B cell (primary cell): ENCODE measurements around the gene FAM53B. TPM values are rescaled to one million over a fixed set of nuclear protein-coding genes. Genes with fewer than 3 reads are reported as not detected.
A peak's percentile ranks its signal among the peaks of the same experiment; 100 is the strongest.

Experiments used
- ATAC-seq: fragments of 200-7000 bp; cut with Tn5 transposase; one replicate; pipeline ENCODE4 v1.10.0; 2021; ENCODE audit warnings: low read depth, mild to moderate bottlenecking, moderate number of reproducible peaks, moderate library complexity
- CTCF ChIA-PET: fragments of 350-600 bp; sonication (Branson Sonifier 250); formaldehyde crosslinking; loops from one replicate; lab custom pipeline; 2021; ENCODE audit warnings: antibody characterized with exemption, inconsistent platforms; lab: Charles Lee
- POLR2A ChIA-PET: fragments of 350-600 bp; sonication (Branson Sonifier 250); formaldehyde crosslinking; loops from one replicate; lab custom pipeline; 2021; ENCODE audit warnings: antibody characterized with exemption; lab: Charles Lee
- DNase-seq: peaks from one replicate; pipeline ENCODE4 v3.0.0; 2013
- H2AFZ ChIP-seq: 2 replicates; pipeline ENCODE4 v1.6.1; 2012; ENCODE audit warnings: mild to moderate bottlenecking, low read depth, low read length; ENCODE audit not compliant: insufficient read depth, poor library complexity, severe bottlenecking
- H3K27ac ChIP-seq, 2 donors: 1 replicate in 1 of 2; 2 replicates in 1 of 2; pipeline ENCODE4 v1.5.1; 2012 to 2013; ENCODE audit warnings: low read length in 2 of 2, mild to moderate bottlenecking in 2 of 2, moderate library complexity in 1 of 2
- H3K27me3 ChIP-seq, 4 experiments: fragments of 200-600 bp in 1 of 4; sonication (generic) in 1 of 4; replicated peaks in 1 of 4; 1 replicate in 2 of 4; 2 replicates in 2 of 4; pipeline versions ENCODE4 v1.6.1 to v1.7.0; 2013 to 2016; ENCODE audit warnings: low read length in 3 of 4, mild to moderate bottlenecking in 2 of 4, mixed read lengths in 1 of 4, moderate library complexity in 1 of 4; ENCODE audit not compliant: insufficient read depth in 4 of 4, control insufficient read depth in 3 of 4; ENCODE audit errors: control extremely low read depth in 1 of 4
- H3K36me3 ChIP-seq, 2 experiments: replicated peaks in 1 of 2; 1 replicate in 1 of 2; 2 replicates in 1 of 2; pipeline versions ENCODE4 v1.6.1 to v1.7.1; 2013; ENCODE audit warnings: low read length in 1 of 2; ENCODE audit not compliant: insufficient read depth in 2 of 2, control insufficient read depth in 1 of 2; ENCODE audit errors: control extremely low read depth in 1 of 2, extremely low read depth in 1 of 2
- H3K4me1 ChIP-seq, 2 donors: fragments of 200-600 bp in 1 of 2; sonication (generic) in 1 of 2; 1 replicate in 1 of 2; 2 replicates in 1 of 2; pipeline versions ENCODE4 v1.5.1 to v1.6.1; 2013 to 2017; ENCODE audit warnings: low read length in 2 of 2; ENCODE audit not compliant: control insufficient read depth in 2 of 2, insufficient read depth in 2 of 2
- H3K4me2 ChIP-seq: replicated peaks from 2 replicates; pipeline ENCODE3; 2012; ENCODE audit warnings: mild to moderate bottlenecking, low read depth, low read length; ENCODE audit not compliant: poor library complexity, severe bottlenecking
- H3K4me3 ChIP-seq, 5 experiments: fragments of 200-600 bp in 1 of 5; sonication (generic) in 1 of 5; 1 replicate in 3 of 5; 2 replicates in 2 of 5; pipeline versions ENCODE4 v1.5.1 to v1.7.0; 2011 to 2016; ENCODE audit warnings: low read length in 4 of 5, mild to moderate bottlenecking in 4 of 5, low read depth in 2 of 5, control low read depth in 1 of 5, moderate library complexity in 1 of 5; ENCODE audit not compliant: insufficient read depth in 1 of 5; ENCODE audit errors: control extremely low read depth in 1 of 5, extremely low read depth in 1 of 5
- H3K79me2 ChIP-seq: fragments of 200-600 bp; sonication (generic); one replicate; pipeline ENCODE4 v1.6.0; 2016; ENCODE audit warnings: low read length; ENCODE audit not compliant: control insufficient read depth, insufficient read depth
- H3K9ac ChIP-seq: fragments of 200-600 bp; sonication (generic); 2 replicates; pipeline ENCODE4 v1.6.1; 2017; ENCODE audit warnings: mild to moderate bottlenecking, low read length, moderate library complexity
- H3K9me3 ChIP-seq, 3 donors: one replicate each; pipeline versions ENCODE4 v1.6.1 to v1.7.1; 2013; ENCODE audit warnings: low read length in 2 of 3; ENCODE audit not compliant: control insufficient read depth in 2 of 3, insufficient read depth in 1 of 3; ENCODE audit errors: control extremely low read depth in 1 of 3
- H4K20me1 ChIP-seq: 2 replicates; pipeline ENCODE4 v1.6.0; 2012; ENCODE audit warnings: mild to moderate bottlenecking, low read length; ENCODE audit not compliant: insufficient read depth, control insufficient read depth, poor library complexity, severe bottlenecking
- H3K27ac Mint-ChIP-seq: one replicate; pipeline ENCODE4 v1.8.0; 2021; ENCODE audit warnings: mixed read lengths
- H3K27me3 Mint-ChIP-seq: one replicate; pipeline ENCODE4 v1.8.0; 2021; ENCODE audit warnings: mixed read lengths
- H3K4me1 Mint-ChIP-seq: one replicate; pipeline ENCODE4 v1.8.0; 2021; ENCODE audit warnings: mixed read lengths
- H3K4me3 Mint-ChIP-seq: one replicate; pipeline ENCODE4 v1.8.0; 2021; ENCODE audit warnings: mixed read lengths
- H3K9me3 Mint-ChIP-seq: one replicate; pipeline ENCODE4 v1.8.0; 2022; ENCODE audit warnings: mixed read lengths; ENCODE audit not compliant: insufficient read depth
- EZH2 ChIP-seq: IDR thresholded peaks from 2 replicates; pipeline ENCODE4 v1.6.1; 2012; ENCODE audit warnings: borderline replicate concordance, low read depth, mild to moderate bottlenecking, moderate library complexity, low read length; ENCODE audit not compliant: insufficient read depth, poor library complexity, severe bottlenecking
- WGBS: methylation state at CpG from one replicate; pipeline ENCODE4 v1.1.5; 2013; ENCODE audit warnings: missing lambda C conversion rate; ENCODE audit not compliant: insufficient coverage; 5-methylcytosine and 5-hydroxymethylcytosine counted together
- intact Hi-C: fragments of 100-400 bp; cut with micrococcal nuclease; formaldehyde crosslinking; loops from one replicate; pipeline ENCODE4 v1.10.0; 2022
- polyA plus RNA-seq: library from polyadenylated mRNA; depleted of rRNA; stranded (reverse); fragments of >200 nt; gene quantifications from 2 replicates; pipeline ENCODE4 v1.2.3, GENCODE V29; 2012
- total RNA-seq, 2 donors: library from RNA; stranded (reverse); fragments of 120-200 nt in 1 of 2; gene quantifications; 1 replicate in 1 of 2; 2 replicates in 1 of 2; pipeline versions ENCODE4 v1.2.3 to v1.2.4, GENCODE V29; 2013 to 2022
- TF ChIP-seq, protein P1 (sequence below): fragments of 200-600 bp; IDR thresholded peaks from one replicate; pipeline ENCODE4 v1.8.0; 2022; ENCODE audit warnings: antibody characterized with exemption, mild to moderate bottlenecking

The FAM53B gene
- total and polyA plus RNA-seq, 2 donors (not counting 1 experiment from before 2014, with no cell fraction given), result 51.2 to 186 TPM

- 20% methylated on average over 1 of the region's 13 CpGs for WGBS
- Histone ChIP-seq H3K27ac (peak overlapping the region; percentile 79 to 98), H3K79me2 (peaks cover 74% of the 10 kb centered on the region), H3K27me3 (no peaks in the 10 kb centered on the region), H3K9ac (peak overlapping the region; percentile 79), H4K20me1 (peaks cover 38% of the 10 kb centered on the region), H3K4me1 (peaks cover 60 to 73% of the 10 kb centered on the region in 2 donors), H3K4me3 (peak overlapping the region; percentile 66 to 92 (median 78)), H3K36me3 (peaks cover 0 to 6% of the 10 kb centered on the region in 2 experiments), H3K9me3 (no peaks in the 10 kb centered on the region), H3K4me2 (peak overlapping the region; percentile 90), H2AFZ (peak overlapping the region; percentile 11)
- H3K27me3 Mint-ChIP-seq, result no peaks in the 10 kb centered on the region
- POLR2A ChIA-PET, result interaction anchor here (0.6 to 3.6 kb wide), 27 partner anchors 10 to 211 kb away, joined by 3 to 62 read pairs (median 5); no protein-coding TSS in a partner anchor
- H3K27ac Mint-ChIP-seq, result peak overlapping the region; percentile 98
- DNase-seq, result peak; percentile 86
- H3K9me3 Mint-ChIP-seq, result no peaks in the 10 kb centered on the region
- H3K4me3 Mint-ChIP-seq, result peak overlapping the region; percentile 93
- intact Hi-C loops, result loop anchor here (1.0 to 10.0 kb wide), 13 partner anchors 13 to 647 kb away; partner anchors contain the start of gene CHST15
- ATAC-seq, result peak; percentile 51
- no peak for TF ChIP-seq EZH2
- TF ChIP-seq, protein P1, sequence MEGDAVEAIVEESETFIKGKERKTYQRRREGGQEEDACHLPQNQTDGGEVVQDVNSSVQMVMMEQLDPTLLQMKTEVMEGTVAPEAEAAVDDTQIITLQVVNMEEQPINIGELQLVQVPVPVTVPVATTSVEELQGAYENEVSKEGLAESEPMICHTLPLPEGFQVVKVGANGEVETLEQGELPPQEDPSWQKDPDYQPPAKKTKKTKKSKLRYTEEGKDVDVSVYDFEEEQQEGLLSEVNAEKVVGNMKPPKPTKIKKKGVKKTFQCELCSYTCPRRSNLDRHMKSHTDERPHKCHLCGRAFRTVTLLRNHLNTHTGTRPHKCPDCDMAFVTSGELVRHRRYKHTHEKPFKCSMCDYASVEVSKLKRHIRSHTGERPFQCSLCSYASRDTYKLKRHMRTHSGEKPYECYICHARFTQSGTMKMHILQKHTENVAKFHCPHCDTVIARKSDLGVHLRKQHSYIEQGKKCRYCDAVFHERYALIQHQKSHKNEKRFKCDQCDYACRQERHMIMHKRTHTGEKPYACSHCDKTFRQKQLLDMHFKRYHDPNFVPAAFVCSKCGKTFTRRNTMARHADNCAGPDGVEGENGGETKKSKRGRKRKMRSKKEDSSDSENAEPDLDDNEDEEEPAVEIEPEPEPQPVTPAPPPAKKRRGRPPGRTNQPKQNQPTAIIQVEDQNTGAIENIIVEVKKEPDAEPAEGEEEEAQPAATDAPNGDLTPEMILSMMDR, result peak; percentile 95
- H3K4me1 Mint-ChIP-seq, result peaks cover 73% of the 10 kb centered on the region
- CTCF ChIA-PET, result interaction anchor here (0.6 to 7.9 kb wide), 51 partner anchors 10 to 747 kb away, joined by 3 to 357 read pairs (median 7); partner anchors contain the start of gene EEF1AKMT2
These were observed 2.8 kb downstream of the FAM53B start for GRCh38 chr10:124741281-124741921.
